GM03348 (cell line): ENCODE results near the gene SPARCL1.
"Not testable (repeated sequence)": the region's sequence is repeated elsewhere in the genome, so short reads cannot be mapped to it uniquely, and the experiment has no call there.

Experiments used
- DNase-seq: peaks from one replicate; pipeline ENCODE4 v3.0.0; 2012; ENCODE audit warnings: low spot score

Gene SPARCL1

DNA sequence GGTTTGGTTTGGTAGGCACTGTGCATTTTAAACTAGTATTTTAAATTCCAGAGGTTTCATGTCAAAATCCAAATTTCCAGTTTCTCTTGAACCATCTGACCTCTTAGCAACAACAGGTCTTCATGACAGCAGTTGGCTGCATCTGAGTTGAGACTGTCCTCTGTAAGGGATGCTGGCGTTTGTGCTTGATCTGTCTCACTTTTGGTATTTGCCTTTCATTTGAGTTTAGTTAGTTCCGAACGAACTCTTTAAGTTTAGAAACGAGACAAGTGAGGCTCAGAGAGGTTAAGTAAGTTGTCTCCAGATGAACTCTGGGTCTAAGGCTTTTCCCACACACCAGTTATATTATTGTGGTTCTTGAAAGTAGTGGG, 29.1 kb downstream of the SPARCL1 start:
- DNase-seq = no peak

DNA sequence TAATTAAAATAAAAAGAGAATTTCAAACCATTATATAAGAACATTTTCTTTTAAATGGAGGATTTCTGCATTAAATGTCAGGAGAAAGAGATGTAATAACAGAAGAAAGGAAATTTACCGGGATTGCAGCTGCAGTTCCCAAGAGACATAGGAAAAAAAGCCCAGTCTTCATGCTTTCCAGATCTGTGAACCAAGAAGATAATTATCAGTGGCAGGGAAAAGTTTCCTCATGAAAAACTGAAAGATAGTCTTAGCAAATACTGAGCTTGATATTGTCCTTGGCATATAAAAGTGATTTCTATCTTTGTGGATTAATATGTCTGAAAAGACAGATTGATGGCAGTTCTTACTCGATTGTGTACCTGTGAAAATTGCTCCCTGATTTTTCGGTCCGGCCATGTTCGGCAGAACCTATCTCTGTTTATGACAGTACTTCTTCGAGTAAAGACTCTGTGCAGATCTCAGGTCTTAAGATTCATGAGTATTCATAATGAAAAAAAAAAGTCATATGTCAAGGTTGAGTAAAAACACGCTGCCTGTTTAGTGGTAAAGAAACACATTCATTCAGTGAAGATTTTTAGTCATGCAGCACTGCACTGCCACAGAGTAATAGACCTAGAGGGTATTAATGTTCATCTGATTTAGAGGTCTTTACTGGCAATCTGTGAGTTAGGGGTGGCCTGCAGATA, 29.6 kb downstream of the SPARCL1 start:
- DNase-seq = no peak

DNA sequence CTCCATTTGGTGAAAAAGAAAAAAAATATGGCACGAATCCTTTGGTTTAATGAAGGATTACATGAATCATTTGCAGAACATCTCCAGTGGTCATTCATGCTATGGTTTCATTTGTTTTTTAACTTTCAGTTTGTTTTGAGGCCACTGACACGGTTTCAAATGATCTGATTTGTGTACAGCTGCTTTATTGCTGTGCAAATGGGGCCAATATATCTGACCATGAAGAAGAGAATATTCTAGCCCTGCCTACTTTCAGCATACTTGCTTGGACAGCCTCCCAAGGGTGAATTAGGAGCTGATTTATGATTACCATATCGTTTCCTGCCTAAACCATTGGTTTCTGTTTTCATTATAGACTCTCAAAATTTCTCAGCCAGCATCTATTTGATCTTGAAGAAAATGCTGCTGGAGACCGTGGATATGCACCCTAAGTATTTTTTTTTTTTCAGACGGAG, 30.7 kb downstream of the SPARCL1 start:
- peak; percentile 60 for DNase-seq

DNA sequence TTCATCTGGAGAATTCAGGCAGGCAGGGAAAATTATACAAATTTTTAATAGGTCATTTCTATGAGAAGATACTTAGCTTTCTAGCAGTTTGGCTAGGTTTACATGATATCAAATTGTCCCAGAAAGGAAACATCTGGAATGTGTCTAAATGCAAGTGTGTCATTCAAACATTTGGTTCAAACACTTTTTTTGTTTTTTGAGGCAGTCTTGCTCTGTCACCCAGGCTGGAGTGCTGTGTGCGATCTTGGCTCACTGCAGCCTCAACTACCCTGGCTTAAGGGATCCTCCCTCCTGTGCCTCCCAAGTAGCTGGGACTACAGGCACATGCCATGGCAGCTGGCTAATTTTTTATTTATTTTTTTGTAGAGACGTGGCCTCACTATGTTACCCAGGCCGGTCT, 31.6 kb downstream of the SPARCL1 start:
- DNase-seq = no peak

DNA sequence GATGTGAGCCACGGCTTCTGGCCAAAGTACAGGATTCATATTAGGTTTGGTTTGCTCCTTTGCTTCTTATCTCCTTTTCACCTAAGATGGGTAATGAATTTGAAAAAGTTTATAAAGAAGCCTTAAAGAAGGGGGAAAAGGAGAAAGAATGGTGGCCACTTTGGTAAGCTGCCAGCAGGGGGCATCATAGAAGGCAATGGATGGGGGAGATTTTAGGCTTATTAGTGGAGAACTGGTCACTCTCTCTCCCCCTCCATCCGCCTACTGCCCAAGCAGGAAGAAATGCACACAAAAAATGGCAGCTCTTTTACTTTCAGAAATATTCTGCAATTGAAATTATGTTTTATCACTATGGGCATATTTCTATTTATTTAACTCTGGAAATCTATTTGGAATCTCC, 32.0 kb downstream of the SPARCL1 start:
- DNase-seq = no peak

DNA sequence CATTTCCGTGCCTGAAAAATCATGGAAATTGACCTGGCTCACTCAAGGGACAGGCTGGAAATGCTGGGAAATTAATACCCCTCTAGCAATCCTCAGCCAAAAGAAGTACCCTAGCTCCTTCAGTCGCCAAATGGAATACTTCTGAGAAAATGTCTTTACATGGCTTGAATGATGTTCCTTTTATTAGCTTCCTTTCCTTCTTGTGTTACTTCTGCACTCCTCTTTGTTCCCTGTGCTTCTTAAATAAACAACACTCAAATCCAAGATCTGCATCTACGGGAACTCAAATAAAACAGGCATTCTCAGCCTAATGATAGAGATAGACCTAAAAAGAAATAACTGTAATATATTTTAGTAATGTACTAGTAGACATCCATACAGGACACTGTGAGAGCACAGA, 36.1 kb downstream of the SPARCL1 start:
- DNase-seq = no peak

DNA sequence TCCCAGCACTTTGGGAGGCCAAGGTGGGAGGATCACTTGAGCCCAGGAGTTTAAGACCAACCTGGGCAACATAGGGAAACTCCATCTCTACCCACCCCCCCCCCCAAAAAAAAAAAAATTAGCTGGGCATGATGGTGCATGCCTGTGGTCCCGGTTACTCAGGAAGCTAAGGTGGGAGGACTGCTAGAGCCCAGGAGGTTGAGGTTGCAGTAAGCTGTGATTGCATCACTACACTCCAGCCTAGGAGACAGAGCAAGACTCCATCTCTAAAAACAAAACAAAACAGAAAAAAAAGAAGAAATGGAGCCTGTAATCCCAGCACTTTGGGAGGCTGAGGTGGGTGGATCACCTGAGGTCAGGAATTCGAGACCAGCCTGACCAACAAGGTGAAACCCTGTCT, 37.3 kb downstream of the SPARCL1 start:
- DNase-seq = not testable (repeated sequence)

DNA sequence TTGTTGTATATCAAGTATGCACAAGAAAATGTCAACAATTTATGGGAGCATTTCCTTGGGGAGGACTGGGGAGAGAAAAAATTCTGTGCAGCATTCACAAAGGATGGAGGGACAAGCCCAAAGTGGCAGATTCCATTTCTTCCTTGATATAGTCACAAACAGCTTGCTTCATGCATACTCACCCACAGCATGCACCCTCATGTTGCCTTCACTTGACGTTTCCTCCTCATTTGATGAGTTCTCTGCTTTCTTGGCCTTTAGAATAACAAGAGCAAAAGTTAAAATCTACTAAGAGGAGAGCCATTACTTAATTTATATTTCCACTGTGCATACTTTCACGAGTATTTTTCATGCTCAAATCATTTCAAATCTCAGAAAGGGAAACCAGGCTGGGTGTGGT, 37.7 kb downstream of the SPARCL1 start:
- no peak for DNase-seq

DNA sequence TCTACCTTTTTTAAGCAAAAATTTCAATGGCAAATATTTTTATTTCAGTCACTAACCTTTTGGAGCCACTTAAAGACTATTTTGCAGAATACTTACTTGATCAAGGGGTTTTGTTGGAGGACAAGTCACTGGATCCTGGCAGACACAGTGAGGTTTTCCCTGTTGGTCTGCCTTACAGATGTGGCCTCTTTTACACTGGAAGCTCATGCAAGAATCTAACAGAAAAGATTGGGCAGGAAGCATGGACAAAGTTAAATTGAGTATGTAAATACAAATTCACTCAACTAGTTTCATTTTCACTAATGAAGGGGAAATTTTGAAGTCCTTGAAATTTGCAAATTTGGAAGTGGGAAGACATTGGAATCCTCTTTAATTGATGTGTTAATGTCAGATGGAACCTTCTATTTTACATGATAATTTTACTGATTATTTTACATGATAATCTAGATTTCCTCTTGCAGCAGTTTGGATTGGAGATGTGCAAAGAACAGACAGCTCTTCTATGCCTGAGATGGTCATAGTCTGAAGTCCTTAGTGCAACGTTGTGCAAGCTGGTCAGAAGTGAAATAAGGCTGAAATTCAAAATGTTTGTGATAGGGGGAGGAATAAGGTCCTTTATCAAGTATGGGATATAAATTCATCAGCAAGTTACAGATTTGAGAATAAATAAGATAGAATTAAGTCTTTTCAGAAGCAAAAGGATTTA, 38.4 kb downstream of the SPARCL1 start:
- no peak for DNase-seq

DNA sequence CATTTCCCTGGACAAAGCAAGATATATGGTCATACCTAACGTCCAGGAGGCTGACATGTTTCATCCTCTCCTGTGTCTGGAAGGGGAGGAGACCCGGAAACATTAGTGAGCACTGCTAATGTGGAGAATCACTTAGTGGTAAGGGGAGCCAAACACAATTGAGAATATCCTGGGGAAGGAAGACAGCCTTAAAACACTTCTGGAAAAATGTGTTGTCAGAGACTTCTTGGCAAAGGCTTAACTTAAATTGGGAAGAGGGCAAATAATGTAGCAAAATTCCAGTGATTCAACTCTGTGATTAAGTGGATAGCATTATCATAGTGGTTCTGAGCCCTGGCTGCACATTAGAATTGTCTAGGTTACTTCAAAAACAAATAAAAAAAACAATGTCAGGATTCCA, 39.5 kb downstream of the SPARCL1 start:
- DNase-seq = peak; percentile 15

DNA sequence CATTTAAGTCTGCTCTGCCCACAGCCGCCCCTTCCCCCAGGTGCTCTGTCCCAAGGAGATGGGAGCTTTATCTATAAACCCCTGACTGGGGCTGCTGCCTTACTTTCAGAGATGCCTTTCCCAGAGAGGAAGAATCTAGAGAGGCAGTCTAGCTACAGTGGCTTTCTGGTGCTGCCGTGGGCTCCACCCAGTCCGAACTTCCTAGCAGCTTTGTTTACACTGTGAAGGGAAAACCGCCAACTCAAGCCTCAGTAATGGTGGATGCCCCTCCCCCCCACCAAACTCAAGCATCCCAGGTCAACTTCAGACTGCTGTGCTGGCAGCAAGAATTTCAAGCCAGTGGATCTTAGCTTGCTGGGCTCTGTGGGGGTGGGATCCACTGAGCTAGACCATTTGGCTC, 40.5 kb downstream of the SPARCL1 start:
- DNase-seq = not testable (repeated sequence)

DNA sequence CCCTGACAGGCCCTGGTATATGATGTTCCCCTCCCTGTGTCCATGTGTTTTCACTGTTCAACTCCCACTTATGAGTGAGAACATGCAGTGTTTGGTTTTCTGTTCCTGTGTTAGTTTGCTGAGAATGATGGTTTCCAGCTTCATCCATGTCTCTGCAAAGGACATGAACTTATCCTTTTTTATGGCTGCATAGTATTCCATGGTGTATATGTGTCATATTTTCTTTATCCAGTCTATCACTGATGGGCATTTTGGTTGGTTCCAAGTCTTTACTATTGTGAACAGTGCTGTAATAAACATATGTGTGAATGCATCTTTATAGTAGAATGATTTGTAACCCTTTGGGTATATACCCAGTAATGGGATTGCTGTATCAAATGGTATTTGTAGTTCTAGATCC, 45.9 kb downstream of the SPARCL1 start:
- not testable (repeated sequence) for DNase-seq

DNA sequence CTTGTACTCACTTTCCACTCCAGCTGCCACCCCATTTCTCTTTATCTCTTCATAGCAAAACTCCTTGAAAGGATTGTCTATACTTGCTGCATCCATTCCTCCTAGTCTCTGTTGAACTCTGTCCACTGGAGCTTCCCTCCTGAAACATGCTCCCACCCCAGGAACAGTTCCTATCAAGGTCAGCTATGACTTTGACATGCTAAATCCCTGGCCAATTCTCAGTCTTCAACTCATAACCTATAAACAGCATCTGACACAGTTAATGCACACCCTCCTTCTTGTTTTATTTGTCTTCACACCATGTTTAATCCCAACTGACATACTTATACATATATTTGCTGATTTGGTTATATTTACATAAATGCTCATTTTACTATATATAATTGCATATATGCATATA, 47.8 kb downstream of the SPARCL1 start:
- no peak for DNase-seq

DNA sequence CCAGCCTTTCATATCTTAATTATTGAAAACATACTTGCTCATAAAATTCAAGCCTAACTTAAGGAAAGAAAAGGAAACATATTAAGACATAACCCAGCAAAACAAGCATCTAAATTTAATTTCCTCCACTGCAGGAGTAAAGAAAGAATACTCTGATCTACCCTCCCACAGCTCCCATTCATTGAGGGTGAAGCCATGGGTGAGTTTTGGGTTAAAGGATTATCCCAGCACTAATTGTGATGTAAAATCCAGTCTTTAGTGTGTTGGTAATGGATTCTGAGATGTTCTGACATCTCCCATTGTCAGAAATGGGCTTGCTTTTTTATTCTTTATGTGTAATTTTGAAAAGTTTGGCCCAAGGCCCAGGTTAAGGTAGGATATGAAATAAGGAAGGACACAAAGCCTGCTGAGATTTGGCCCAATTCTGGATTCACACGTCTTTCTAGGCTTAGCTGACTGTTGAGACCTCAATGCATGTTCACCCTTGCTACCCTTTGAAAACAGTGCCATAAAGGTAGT, 50.4 kb downstream of the SPARCL1 start:
- no peak for DNase-seq

DNA sequence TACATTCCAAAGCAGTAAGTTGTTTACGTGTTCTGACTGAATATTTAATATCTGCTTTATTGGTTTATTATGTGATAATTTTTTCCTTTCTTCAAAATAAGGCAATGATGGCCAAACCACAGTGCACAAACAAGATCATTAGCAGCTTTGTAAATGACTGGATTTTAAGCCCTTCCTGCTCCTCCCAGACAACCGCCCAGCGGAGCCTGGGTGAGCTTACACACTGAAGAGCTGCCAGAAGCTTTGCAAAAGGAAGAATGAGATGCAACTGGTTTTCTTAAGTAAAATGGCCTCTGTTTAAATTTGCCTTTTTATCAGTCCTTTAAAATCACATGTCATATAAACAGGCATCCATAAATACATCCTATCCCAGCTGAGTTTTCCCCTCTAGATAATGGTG, 52.2 kb downstream of the SPARCL1 start:
- DNase-seq = no peak

DNA sequence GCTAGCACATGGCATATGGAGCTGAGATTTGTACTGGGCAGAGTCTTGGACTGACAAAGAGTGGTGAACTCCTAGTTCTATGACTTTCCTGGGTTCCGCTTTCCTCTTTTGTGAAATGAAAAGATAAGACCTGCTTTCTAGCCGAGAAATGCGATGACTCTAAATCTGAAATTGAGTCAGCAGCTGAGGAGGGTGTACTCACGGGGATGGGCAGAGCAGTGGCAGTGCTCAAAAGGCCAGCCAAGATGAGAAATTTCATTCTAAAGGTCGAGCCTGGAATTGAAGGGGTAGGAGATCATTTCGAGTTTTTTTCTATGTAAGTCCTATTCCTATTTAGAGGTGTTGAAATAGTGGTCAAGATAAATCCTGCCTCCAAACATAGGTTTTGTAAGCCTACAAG, 59.8 kb downstream of the SPARCL1 start:
- no peak for DNase-seq

DNA sequence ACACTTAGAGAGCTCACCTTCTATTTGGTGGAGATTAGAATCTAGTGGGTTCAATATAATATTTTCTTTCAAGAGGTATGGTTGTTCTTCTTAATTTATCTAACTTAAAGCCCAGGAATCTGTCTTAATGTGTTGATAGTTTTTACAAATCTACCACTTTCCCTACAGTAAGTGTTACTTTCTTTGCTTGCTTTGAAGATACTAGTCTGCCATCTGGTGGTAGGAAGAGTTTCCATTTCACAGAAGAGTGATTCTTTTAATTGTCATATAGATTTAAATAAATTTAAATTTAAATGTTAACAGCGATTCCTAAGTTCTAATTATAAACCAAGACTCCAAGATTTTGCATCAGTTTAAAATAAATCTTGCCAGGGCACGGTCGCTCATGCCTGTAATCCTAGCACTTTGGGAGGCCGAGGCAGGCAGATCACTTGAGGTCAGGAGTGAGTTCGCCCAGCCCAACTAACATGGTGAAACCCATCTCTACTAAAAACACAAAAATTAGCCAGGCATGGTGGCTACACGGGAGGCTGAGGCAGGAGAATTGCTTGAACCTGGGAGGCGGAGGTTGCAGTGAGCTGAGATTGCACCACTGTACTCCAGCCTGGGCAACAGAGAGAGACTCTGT, 63.3 kb downstream of the SPARCL1 start:
- DNase-seq = peak; percentile 61

DNA sequence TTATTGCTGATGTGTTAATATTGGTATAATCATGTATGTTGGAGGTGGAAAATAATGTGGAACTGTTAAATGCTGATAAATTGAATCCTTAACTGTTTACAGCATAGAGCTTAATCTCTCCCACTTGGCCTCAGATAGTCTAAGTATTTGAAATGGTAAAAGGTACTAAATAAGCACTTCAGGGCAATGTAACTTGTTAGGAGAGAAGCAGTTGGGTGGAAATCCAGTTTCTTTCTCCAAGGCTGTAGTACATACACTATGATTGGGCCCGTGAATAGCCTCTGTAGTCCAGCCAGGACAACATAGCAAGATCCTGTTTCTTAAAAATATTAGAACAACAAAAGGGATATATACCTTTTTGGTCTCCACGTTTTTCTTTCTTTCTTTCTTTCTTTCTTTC, 67.1 kb downstream of the SPARCL1 start:
- no peak for DNase-seq

DNA sequence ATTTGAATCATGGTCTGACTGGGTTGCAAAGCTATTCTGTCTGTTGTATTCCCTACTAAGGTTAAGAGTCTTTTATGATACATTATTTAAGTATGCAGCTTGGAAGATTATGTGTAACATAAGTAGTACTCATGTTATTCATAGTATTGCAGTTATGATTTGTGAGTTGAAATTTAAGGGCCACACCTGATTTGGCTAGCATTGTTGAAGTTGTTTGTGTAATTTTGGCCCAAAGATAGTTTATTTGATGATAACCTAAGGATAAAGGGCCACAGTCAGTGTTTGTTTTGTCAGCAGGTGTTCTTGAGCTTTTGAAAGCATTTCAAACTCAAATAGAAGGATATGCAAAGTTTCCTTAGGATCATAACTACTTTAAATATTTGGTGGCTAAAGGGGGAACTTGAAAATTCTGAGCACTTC, 67.9 kb downstream of the SPARCL1 start:
- peak; percentile 4 for DNase-seq

DNA sequence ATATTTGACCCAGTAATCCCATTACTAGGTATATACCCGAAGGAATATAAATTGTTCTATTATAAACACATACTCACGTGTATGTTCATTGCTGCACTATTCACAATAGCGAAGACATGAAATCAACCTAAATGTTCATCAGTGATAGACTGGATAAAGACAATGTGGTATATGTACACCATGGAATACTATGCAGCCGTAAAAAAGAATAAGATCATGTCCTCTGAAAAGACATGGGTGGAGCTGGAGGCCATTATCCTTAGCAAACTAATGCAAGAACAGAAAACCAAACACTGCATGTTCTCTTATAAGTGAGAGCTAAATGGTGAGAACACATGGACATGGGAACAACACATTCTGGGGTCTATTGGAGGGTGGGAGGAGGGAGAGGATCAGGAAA, 70.3 kb downstream of the SPARCL1 start:
- DNase-seq = no peak

DNA sequence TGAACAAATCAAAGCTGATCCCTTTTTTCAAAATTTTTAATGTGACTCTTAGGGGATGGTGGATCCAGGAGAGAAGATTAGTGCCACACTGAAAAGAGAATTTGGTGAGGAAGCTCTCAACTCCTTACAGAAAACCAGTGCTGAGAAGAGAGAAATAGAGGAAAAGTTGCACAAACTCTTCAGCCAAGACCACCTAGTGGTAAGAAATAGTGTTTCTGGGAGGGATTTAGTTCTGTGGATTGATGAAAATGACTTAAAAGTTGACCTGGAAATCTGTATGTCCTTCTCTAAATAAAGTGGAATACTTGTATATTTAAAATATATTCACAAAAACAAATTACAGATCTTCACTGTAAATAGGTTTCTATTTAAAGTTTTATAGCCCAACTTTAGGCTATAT, 77.6 kb downstream of the SPARCL1 start:
- peak; percentile 6 for DNase-seq

DNA sequence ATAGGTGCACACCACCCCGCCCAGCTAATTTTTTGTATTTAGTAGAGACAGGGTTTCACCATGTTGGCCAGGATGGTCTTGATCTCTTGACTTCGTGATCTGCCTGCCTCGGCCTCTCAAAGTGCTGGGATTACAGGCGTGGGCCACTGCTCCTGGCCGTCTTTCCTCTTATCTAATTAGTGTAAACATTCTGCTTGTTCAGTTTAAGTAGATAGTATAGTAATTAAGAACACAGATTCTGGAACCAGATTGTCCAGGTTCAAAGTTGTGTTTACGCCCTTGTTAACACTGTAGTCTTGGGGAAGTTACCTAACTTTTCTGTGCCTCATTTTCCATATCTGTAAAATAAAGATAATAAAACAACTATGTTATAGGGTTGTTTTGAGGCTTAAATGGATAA, 82.8 kb downstream of the SPARCL1 start:
- not testable (repeated sequence) for DNase-seq

DNA sequence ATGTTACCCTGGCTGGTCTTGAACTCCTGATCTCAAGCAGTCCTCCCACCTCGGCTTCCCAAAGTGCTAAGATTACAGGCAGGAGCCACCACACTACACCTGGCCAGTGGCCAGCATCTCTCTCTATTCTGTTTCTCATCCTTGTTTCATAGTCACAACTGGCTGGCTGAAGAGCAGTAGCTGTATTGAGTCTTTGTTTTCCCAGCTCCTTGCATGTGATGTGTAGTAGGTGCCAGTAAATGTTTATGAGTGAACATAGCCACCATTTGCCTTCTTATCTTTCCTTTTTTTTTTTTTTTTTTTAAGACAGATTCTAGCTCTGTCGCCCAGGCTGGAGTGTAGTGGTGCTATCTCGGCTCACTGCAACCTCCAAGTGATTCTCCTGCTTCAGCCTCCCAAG, 83.2 kb downstream of the SPARCL1 start:
- DNase-seq = no peak
